OCI-LY7 (cell line): ENCODE results near the gene SDCBP2.

Source experiments
- EZH2phosphoT487 ChIP-seq: fragments of 200-600 bp; sonication (generic); IDR thresholded peaks from 2 replicates; pipeline ENCODE4 v1.6.1; 2018; ENCODE audit warnings: low read depth, borderline replicate concordance, mild to moderate bottlenecking, mixed run types, antibody characterized with exemption, low read length, moderate library complexity, mixed read lengths
- TF ChIP-seq, protein P1 (sequence below): fragments of 200-600 bp; sonication (generic); conservative IDR thresholded peaks from 2 replicates; pipeline ENCODE4 v1.5.1; 2014; ENCODE audit warnings: mild to moderate bottlenecking, antibody characterized with exemption, low read length, moderate library complexity, mixed read lengths

GRCh38 chr20:1320902-1321653 is 7.9 kb downstream of the SDCBP2 start:
- TF ChIP-seq EZH2phosphoT487: no peak
- TF ChIP-seq, protein P1, sequence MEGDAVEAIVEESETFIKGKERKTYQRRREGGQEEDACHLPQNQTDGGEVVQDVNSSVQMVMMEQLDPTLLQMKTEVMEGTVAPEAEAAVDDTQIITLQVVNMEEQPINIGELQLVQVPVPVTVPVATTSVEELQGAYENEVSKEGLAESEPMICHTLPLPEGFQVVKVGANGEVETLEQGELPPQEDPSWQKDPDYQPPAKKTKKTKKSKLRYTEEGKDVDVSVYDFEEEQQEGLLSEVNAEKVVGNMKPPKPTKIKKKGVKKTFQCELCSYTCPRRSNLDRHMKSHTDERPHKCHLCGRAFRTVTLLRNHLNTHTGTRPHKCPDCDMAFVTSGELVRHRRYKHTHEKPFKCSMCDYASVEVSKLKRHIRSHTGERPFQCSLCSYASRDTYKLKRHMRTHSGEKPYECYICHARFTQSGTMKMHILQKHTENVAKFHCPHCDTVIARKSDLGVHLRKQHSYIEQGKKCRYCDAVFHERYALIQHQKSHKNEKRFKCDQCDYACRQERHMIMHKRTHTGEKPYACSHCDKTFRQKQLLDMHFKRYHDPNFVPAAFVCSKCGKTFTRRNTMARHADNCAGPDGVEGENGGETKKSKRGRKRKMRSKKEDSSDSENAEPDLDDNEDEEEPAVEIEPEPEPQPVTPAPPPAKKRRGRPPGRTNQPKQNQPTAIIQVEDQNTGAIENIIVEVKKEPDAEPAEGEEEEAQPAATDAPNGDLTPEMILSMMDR: no peak
